ENCODE data around the gene TMEM59L.

TMEM59L gene

DNA sequence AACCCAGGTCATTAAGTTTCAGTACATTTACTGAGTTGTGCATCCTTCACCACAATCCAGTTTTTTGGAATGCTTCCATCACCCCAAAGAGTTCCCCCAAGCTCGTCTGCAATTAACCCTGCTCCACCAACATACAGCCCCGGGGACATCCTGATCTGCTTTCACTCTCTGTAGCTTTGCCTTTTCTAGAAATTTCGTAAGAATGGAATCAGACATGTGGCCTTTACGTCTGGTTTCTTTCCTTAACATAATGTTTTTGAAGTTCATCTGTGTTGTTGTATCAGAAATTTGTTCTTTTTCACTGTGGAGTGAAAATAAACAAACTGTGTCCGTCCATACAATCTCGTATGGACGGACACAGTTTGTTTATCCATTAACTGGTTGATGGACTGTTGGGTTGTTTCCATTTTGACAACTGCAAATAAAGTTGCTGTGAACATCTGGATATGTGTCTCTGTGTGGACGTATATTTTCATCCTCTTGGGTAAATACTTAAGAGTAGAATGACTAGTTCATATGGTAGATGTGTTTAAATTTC, 27.1 kb downstream of the TMEM59L start:
- no peak for DNase-seq

DNA sequence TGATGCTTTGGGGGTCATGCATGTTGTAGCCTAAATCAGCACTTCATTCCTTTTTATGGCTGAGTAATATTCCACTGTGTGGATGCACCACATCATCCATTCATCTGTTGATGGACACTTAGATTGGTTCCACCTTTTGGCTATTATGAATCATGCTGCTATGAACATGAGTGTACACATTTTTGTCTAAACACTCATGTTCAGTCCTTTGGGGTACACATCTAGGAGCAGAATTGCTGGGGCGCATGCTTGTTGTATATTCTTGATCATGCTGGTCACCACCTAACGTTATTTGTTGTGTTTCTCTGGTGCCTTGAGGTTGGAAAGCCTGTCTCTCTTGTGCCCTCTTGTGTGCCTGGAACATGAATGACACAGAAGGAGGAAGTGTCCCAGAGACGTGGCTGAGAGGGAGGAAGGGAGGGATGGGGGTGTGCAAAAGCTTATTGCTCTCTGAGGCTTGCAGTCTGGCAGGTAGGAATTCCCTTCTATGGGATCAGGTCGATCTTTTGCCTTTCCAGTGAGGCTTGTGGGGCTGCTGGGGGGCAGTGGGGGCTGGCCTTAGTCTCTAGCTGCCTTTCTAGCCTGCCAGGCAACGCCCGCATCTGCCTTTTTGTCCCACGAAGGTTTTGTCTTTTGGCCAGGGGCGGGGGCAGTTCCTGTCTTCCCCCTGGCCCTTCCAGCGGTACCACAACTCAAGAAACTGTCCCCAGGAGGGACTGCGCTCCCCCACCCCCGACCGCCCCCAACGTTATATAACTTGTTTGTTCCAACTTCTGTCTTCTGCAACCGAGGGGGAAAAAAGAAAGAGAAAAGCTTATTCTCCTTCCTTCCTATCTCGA, 31.7 kb downstream of the TMEM59L start:
- DNase-seq, result no peak

DNA sequence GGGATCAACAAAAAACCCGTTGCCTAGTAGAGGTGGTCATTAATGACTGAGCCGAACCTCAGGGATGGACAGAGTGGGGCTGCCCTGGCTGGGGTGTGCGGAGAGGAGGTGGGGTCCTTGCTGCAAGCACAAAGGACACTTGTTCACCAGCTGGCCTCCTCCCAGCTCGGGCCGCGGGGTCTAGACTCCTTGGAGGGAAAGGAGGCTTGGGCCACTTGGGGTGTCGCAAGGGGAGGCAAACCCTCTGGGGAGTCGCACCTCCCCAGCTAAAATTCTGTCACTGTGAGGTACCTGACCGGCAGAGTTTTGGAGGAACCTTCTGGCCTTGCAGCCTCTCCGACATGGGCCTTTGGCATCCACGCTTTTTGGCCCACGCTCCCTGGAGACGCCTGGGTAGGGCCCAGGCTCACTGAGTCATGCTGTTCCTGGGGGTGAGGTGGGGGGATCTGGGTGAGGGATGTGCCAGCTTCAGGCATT, 32.4 kb downstream of the TMEM59L start:
- DNase-seq, result no peak

DNA sequence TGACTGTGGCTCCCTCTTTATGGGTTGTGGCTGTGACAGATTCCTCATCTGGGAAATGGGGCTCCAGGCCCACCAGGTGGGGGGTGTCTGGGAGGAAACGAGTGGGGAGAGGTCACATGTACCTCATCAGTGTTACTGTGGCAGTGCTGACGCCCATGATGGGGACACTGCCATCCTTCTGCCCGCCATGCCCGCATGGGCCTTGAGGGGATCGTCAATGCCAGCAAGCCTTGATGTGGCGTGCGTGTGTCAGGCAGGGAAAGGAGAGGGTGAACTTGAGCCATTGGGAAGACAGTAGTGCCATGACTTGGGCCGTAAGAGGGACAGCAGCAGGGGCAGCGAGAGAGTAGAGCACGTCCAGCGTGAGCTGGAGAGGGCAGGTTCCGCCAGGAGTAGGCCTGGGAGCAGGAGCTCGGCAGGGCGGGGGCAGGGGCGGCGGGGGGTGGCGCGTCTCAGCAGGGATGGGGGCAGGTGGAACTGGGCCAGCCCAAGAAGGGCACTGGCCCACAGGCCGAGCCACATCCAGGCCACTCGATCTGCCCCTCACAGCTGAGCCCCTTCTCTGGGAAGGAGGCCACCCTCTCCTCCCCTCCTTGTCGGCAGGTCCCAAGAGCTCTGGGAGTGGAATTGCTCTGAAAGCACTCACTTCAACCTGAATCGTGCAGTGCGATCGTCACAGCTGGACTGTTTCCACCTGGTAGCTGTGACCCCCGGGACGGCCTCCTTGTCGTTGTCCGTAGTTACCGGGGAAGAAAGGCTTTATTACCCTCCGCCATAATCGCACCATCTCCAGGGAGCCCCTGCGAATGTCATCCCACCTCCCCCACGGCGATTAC, 34.1 kb downstream of the TMEM59L start:
- no peak for DNase-seq

DNA sequence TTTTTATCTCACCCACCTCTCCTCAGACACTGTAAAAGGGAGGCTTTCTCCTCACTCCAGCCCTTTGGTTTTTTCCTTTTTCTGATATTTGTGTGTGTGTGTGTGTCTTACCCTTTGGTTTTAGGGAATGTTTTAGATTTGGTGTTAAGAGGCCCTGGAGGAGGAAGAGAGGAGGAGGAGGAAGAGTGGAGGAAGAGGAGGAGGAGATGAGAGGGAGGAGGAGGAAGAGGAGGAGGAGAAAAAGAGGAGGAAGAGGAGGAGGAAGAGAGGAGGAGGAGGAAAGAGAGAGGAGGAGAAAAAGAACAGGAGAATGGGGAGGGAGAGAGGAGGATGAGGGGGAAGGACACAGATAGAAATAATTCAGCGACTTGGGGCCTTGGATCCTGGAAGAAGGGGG, 34.7 kb downstream of the TMEM59L start:
- no peak for DNase-seq

DNA sequence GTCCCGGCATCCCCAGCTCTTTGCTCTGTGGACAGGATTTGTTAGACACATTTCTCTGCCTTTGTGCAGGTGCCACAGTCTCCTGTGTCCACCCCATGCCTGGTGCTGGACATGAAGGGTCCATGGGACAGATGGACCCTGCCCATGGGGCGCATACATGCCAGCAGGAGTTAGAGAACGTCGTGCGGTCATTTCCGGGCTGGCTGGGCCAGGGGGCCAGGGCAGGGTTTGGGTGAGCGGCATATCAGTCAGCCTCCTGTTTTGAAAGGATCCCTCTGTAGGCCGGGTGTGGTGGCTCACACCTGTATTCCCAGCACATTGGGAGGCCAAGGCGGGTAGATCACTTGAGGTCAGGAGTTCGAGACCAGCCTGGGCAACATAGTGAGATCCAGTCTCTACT, 35.1 kb downstream of the TMEM59L start:
- no peak for DNase-seq

GRCh38 chr19:18648973-18649315, 36.3 kb downstream of the TMEM59L start:
- no peak for DNase-seq

GRCh38 chr19:18649371-18650020, 36.8 kb downstream of the TMEM59L start:
- no peak for DNase-seq

GRCh38 chr19:18650021-18650390, 37.3 kb downstream of the TMEM59L start:
- DNase-seq, result no peak

DNA sequence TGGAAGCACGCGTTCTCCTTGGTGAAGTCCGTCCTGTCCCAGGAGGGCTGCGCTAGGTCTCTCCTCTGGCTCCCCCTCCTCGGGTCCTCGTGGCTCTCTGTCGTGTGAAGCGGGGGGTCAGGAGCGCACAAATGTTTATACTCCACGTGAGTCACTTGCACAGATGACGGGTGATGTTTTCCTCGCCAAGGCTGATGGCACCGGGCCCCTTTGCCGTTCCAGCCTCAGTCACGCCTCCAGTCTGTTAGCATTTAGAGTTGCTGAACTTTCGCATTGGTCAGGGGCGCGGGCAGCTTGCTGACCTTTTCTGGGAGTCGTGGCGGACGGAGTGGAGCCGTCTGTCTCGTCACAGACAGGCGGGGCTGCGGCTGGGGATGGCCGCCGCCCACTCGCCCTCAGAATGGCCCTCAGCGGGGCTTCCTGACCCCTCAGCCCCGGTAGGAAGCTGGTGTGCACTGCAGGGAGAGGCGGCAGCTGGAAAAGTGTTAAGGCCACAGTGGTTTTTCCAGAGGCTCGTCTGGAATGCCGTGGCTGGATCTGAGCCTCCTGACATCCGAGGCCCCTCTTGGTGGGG, 37.9 kb downstream of the TMEM59L start:
- DNase-seq, result no peak

- no peak for DNase-seq
Observed at GRCh38 chr19:18651300-18651699, 38.6 kb downstream of the TMEM59L start.

DNA sequence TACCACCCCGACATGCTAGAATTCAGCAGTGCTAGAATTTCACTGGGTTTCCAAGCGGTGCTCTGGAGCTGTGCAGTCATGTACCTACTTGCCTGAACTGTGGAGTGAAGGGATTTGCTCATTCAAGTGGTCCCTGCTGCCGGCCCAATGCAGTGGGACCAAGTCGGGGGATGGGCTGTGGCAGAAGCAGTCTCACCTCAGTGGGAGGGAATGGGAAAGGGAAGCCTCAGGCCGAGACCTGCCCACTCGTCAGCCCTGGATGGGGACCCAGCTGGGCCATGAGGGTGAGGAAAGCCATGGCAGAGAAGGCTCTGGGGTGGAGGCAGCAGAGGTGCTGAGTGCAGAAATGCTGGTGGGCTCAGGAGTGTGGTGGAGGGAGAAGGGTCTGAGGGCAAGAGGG, 39.1 kb downstream of the TMEM59L start:
- no peak for DNase-seq

GRCh38 chr19:18653853-18654252, 41.2 kb downstream of the TMEM59L start:
- DNase-seq, result no peak

DNA sequence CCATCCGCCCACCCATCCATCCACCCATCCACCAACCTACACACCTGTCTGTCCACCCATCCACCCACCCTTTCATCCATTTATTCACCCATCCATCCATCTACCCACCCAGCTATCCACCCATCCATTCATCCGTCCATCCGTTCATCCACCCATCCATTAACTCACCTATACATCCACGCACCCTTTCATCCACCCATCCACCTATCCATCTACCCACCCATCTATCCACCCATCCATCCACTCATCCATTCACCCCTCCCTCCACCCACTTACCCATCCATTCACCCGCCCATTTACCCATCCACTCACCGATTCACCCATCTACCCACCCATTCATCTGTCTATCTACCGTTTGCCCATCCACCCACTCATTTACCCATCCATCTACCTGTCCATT, 41.8 kb downstream of the TMEM59L start:
- no peak for DNase-seq

DNA sequence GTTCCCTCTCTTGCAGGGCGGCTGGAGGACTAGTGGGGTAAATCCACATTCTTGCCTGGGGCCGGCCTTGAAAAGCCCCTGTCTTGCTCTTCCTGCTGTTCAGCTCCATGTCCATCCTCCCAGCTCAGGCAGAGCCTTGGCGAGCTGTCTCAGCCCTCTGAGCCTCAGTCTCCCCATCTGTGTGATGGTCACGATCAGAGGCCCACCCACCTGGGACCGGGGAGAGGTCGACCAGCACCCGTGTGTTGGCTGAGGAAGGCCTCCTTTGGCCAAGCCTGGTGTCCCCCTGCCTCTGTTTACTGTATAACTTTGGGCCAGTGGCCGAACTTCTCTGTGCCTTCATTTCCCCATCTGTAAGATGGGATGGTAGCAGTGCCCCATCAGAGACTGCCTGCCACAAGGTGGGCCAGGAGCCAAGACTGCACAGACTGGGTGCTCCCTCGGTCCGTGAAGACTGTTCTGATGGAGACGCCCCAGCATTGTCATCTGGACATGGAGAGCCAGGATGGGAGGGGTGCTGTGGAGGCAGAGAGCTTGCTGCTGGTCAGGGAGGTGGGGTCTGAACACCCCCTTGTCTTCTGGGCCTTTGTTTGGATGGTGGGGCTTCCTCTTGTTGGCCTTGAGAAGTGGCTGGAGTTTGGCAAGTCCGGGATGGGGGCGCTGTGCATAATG, 42.6 kb downstream of the TMEM59L start:
- no peak for DNase-seq

DNA sequence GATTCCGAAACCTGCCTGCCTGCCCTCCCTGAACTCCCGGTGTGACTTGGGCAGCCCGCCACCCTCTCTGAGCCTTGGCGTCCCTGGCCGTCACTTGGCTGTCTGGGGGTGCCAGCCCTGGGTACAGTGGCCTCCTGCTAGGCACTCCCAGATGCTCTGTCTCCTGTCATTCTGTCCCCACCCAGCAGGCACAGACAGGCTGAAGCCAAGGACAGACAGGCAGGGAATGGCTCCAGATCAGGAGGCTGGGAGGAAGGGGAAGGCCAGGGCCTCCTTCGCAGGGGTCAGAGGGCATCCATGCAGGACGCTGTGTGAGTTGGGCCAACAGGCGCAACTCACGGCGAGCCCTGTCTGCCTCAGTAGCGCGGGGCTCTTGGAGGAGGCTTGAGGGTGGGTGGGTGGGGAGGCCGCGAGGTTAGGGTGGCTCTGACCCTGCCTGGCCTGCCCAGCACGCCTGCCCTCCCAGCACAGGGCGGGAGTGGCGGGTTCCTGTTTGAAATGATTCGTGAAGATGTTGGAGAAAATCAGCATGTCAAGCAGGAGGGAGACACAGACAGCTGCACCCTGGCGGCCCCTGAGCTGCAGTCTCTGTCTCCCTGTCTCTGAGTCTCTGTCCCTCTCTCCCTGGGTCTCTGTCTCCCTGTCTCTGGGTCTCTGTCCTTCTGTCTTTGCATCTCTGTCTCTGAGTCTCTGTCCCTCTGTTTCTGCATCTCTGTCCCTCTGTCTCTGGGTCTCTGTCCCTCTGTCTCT, 43.8 kb downstream of the TMEM59L start:
- no peak for DNase-seq

- DNase-seq, result no peak
Observed at GRCh38 chr19:18657590-18658365, 45.1 kb downstream of the TMEM59L start.

DNA sequence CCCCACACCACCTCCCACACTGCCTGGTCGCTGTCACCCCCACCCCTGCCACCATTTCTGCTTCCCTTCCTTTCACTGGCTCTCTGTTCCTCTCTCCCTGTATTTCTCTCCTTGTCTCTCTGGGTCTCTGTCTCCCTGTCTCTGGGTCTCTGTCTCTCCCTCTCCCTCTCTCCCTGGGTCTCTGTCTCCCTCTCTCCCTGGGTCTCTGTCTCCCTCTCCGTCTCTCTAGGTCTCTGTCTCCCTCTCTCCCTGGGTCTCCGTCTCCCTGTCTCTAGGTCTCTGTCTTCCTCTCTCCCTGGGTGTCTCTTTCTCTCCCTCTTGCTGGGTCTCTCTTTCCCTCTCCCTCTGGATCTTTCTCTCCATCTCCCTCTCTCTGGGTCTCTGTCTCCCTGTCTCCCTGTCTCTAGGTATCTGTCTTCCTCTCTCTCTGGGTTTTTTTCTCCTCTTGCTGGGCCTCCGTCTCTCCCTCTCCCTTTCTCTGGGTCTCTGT, 45.7 kb downstream of the TMEM59L start:
- no peak for DNase-seq

- no peak for DNase-seq
Observed at GRCh38 chr19:18659281-18660050, 46.8 kb downstream of the TMEM59L start.

Measured in DMS153 (cell line).